SIG-M5 treated with dmso at 0.1 percent for 504 hours (cell line): Measurements from ENCODE around the gene KRTAP2-1.
"Not testable (repeated sequence)": the region's sequence is repeated elsewhere in the genome, so short reads cannot be mapped to it uniquely, and the experiment has no call there.

Experiments used
- DNase-seq: peaks from one replicate; lab custom pipeline; 2025; ENCODE audit not compliant: unreplicated experiment; lab: John Stamatoyannopoulos, UW

Gene KRTAP2-1

GRCh38 chr17:41046735-41047465 is at the start of gene KRTAP2-1:
KRTAP2-1 (minus strand) TSS chr17:41047316; CDS start chr17:41047267, 49 bp downstream.
- DNase-seq, result not testable (repeated sequence)

- DNase-seq, result no peak
Measured at GRCh38 chr17:41096055-41096454, 48.9 kb upstream of the KRTAP2-1 start.

- not testable (repeated sequence) for DNase-seq
Measured at GRCh38 chr17:41088760-41089352, 41.7 kb upstream of the KRTAP2-1 start.

- DNase-seq, result not testable (repeated sequence)
Measured at GRCh38 chr17:41084100-41084856, 37.2 kb upstream of the KRTAP2-1 start, which contains the start of gene KRTAP4-7. KRTAP4-7 (plus strand) TSS chr17:41084150; CDS start chr17:41084207, 57 bp downstream.

- not testable (repeated sequence) for DNase-seq
Measured at GRCh38 chr17:41083427-41083826, 36.3 kb upstream of the KRTAP2-1 start.

- DNase-seq, result no peak
Measured at GRCh38 chr17:41082626-41083025, 35.5 kb upstream of the KRTAP2-1 start.

GRCh38 chr17:41076788-41077187 is 29.7 kb upstream of the KRTAP2-1 start:
- no peak for DNase-seq

- DNase-seq, result no peak
Measured at GRCh38 chr17:41073676-41074075, 26.6 kb upstream of the KRTAP2-1 start.

GRCh38 chr17:41071606-41072360 is 24.7 kb upstream of the KRTAP2-1 start:
- no peak for DNase-seq

- DNase-seq, result no peak
Measured at GRCh38 chr17:41069031-41069430, 21.9 kb upstream of the KRTAP2-1 start.

GRCh38 chr17:41067281-41067680 is 20.2 kb upstream of the KRTAP2-1 start:
- no peak for DNase-seq

GRCh38 chr17:41065829-41066624 is 18.9 kb upstream of the KRTAP2-1 start, which contains the start of gene KRTAP2-4:
KRTAP2-4 (minus strand) TSS chr17:41065879; CDS start chr17:41065845, 34 bp downstream.
- DNase-seq, result no peak

- not testable (repeated sequence) for DNase-seq
Measured at GRCh38 chr17:41065016-41065689, 18.0 kb upstream of the KRTAP2-1 start.

- no peak for DNase-seq
Measured at GRCh38 chr17:41064301-41064700, 17.2 kb upstream of the KRTAP2-1 start.

- DNase-seq, result no peak
Measured at GRCh38 chr17:41063449-41063848, 16.3 kb upstream of the KRTAP2-1 start.

GRCh38 chr17:41061964-41062363 is 14.8 kb upstream of the KRTAP2-1 start:
- no peak for DNase-seq

GRCh38 chr17:41060052-41060604 is 13.0 kb upstream of the KRTAP2-1 start, which contains the start of gene KRTAP2-3:
KRTAP2-3 (minus strand) TSS chr17:41060114; CDS start chr17:41060050, 64 bp downstream.
- no peak for DNase-seq

- not testable (repeated sequence) for DNase-seq
Measured at GRCh38 chr17:41059276-41060051, 12.3 kb upstream of the KRTAP2-1 start.
